Measurements from ENCODE around the gene DISC1.

DNA sequence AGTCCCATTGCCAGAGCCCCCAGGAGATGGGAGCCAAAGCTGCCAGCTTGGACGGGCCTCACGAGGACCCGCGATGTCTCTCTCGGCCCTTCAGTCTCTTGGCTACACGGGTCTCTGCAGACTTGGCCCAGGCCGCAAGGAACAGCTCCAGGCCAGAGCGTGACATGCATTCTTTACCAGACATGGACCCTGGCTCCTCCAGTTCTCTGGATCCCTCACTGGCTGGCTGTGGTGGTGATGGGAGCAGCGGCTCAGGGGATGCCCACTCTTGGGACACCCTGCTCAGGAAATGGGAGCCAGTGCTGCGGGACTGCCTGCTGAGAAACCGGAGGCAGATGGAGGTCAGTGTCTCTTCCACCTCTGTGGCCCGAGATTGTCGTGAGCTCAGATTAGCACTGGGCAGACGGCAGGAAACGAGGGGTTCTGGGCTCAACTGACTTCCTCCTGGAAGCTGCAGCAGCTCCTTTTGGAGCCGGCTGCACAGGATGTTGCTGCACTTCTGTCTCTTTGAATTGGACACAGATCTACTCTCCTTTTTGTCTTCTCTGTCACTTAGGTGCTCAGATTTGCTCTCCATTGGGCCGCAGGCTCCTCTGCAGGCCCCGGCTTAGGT, 68.0 kb downstream of the DISC1 start:
- TF ChIP-seq, protein P1, sequence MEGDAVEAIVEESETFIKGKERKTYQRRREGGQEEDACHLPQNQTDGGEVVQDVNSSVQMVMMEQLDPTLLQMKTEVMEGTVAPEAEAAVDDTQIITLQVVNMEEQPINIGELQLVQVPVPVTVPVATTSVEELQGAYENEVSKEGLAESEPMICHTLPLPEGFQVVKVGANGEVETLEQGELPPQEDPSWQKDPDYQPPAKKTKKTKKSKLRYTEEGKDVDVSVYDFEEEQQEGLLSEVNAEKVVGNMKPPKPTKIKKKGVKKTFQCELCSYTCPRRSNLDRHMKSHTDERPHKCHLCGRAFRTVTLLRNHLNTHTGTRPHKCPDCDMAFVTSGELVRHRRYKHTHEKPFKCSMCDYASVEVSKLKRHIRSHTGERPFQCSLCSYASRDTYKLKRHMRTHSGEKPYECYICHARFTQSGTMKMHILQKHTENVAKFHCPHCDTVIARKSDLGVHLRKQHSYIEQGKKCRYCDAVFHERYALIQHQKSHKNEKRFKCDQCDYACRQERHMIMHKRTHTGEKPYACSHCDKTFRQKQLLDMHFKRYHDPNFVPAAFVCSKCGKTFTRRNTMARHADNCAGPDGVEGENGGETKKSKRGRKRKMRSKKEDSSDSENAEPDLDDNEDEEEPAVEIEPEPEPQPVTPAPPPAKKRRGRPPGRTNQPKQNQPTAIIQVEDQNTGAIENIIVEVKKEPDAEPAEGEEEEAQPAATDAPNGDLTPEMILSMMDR (conservative IDR thresholded peaks at IDR 0.05 in 1 of 2, IDR thresholded peaks at IDR 0.05 in 1 of 2; ENCODE audit: extremely low read depth in 1 of 2, insufficient read depth in 1 of 2, low read depth in 1 of 2, low read length in 2 of 2): no peak
- TF ChIP-seq EZH2 (IDR thresholded peaks at IDR 0.05; ENCODE audit: borderline replicate concordance, low read length): no peak
